GM12878 (cell line): ENCODE measurements around the gene TMCC3. TPM values are rescaled to one million over a fixed set of nuclear protein-coding genes. Genes with fewer than 3 reads are reported as not detected.
A peak's percentile ranks its signal among the peaks of the same experiment; 100 is the strongest.

Source experiments
- ATAC-seq: fragments of 200-7000 bp; cut with Tn5 transposase; 3 replicates; pipeline ENCODE4 v1.9.1; 2020; ENCODE audit warnings: mild to moderate bottlenecking, moderate library complexity
- BruUV-seq: library from RNA; stranded (reverse); fragments of 400-500 nt; replicated peaks from 2 replicates; lab custom pipeline; 2021; lab: Mats Ljungman, UMichigan
- CTCF ChIA-PET: fragments of 300-600 bp; sonication (Branson Sonifier 250); formaldehyde crosslinking; extraction: SDS; loops from one replicate; lab custom pipeline; 2021; ENCODE audit warnings: inconsistent platforms; lab: Yijun Ruan, JAX
- POLR2A ChIA-PET: fragments of 350-600 bp; formaldehyde crosslinking; extraction: SDS; loops from one replicate; lab custom pipeline; 2021; ENCODE audit warnings: inconsistent platforms; lab: Charles Lee
- RAD21 ChIA-PET: fragments of 300-600 bp; sonication (Branson Sonifier 250); formaldehyde crosslinking; loops from one replicate; lab custom pipeline; 2023; ENCODE audit warnings: antibody characterized with exemption; ENCODE audit not compliant: unreplicated experiment; lab: Charles Lee
- SMC1A ChIA-PET: fragments of 300-600 bp; sonication (Branson Sonifier 250); formaldehyde crosslinking; loops from one replicate; lab custom pipeline; 2023; ENCODE audit not compliant: unreplicated experiment, uncharacterized antibody; lab: Charles Lee
- DNase-seq: peaks from one replicate; pipeline ENCODE4 v3.0.0-alpha.2; 2011; ENCODE audit warnings: low read depth, low spot score
- FAIRE-seq: peaks from 3 replicates; lab custom pipeline; 2011; peaks lifted over from hg19 to GRCh38; lab: Jason Lieb, UNC
- H2AFZ ChIP-seq: 2 replicates; pipeline ENCODE4 v1.6.0; 2011; ENCODE audit warnings: low read depth, low read length, control low read depth; ENCODE audit not compliant: control insufficient read depth
- H3K27ac ChIP-seq: 2 replicates; pipeline ENCODE4 v1.5.1; 2011; ENCODE audit warnings: control low read depth; ENCODE audit not compliant: control insufficient read depth, insufficient read depth
- H3K27me3 ChIP-seq, 2 experiments: replicated peaks in 1 of 2; 2 replicates each; pipeline versions ENCODE4 v1.6.0 to v1.6.1; 2011; ENCODE audit warnings: low read length in 1 of 2; ENCODE audit not compliant: control insufficient read depth in 2 of 2, insufficient read depth in 2 of 2
- H3K36me3 ChIP-seq, 2 experiments: 2 replicates each; pipeline ENCODE4 v1.5.1; 2011; ENCODE audit warnings: low read length in 1 of 2; ENCODE audit not compliant: control insufficient read depth in 2 of 2, insufficient read depth in 2 of 2
- H3K4me1 ChIP-seq: 2 replicates; pipeline ENCODE4 v1.6.1; 2011; ENCODE audit warnings: mild to moderate bottlenecking, low read length, moderate library complexity, mixed read lengths; ENCODE audit not compliant: control insufficient read depth, insufficient read depth
- H3K4me2 ChIP-seq: 2 replicates; pipeline ENCODE4 v1.6.0; 2011; ENCODE audit warnings: control low read depth; ENCODE audit not compliant: control insufficient read depth, insufficient read depth
- H3K4me3 ChIP-seq: fragments of 200-600 bp; sonication (generic); 2 replicates; pipeline ENCODE4 v1.5.1; 2016
- H3K79me2 ChIP-seq: 2 replicates; pipeline ENCODE4 v1.6.0; 2011; ENCODE audit warnings: low read length; ENCODE audit not compliant: control insufficient read depth, insufficient read depth
- H3K9ac ChIP-seq: 2 replicates; pipeline ENCODE4 v1.8.0; 2011; ENCODE audit warnings: low read length, control low read depth, mixed read lengths; ENCODE audit not compliant: control insufficient read depth, insufficient read depth
- H3K9me3 ChIP-seq: replicated peaks from 3 replicates; pipeline ENCODE4 v1.5.1; 2011; ENCODE audit warnings: mild to moderate bottlenecking, low read length; ENCODE audit not compliant: control insufficient read depth, insufficient read depth
- H4K20me1 ChIP-seq: 2 replicates; pipeline ENCODE4 v1.6.0; 2011; ENCODE audit not compliant: control insufficient read depth, insufficient read depth
- CHD2 ChIP-seq: IDR thresholded peaks from 2 replicates; pipeline ENCODE4 v1.6.1; 2011; ENCODE audit warnings: low read depth, low read length, improper control_type of control experiment, borderline replicate concordance
- EZH2 ChIP-seq: IDR thresholded peaks from 2 replicates; pipeline ENCODE4 v1.6.1; 2012; ENCODE audit warnings: low read depth, mild to moderate bottlenecking, control low read depth, inconsistent platforms, low read length, borderline replicate concordance; ENCODE audit not compliant: control insufficient read depth
- JUNB ChIP-seq: IDR thresholded peaks from 2 replicates; pipeline ENCODE4 v1.6.1; 2016; ENCODE audit warnings: antibody characterized with exemption, mild to moderate bottlenecking
- NFXL1 ChIP-seq: fragments of 450-650 bp; IDR thresholded peaks from 2 replicates; pipeline ENCODE4 v1.6.1; 2017; ENCODE audit warnings: antibody characterized with exemption, mild to moderate bottlenecking, borderline replicate concordance
- RBBP5 ChIP-seq: fragments of 200-600 bp; sonication (generic); conservative IDR thresholded peaks from 2 replicates; pipeline ENCODE4 v1.6.1; 2016
- RCOR1 ChIP-seq: conservative IDR thresholded peaks from 2 replicates; pipeline ENCODE4 v1.6.1; 2012; ENCODE audit warnings: low read depth, low read length, improper control_type of control experiment
- SIX5 ChIP-seq: IDR thresholded peaks from 2 replicates; pipeline ENCODE4 v1.6.1; 2011; ENCODE audit warnings: mild to moderate bottlenecking, low read depth, low read length, moderate library complexity; ENCODE audit not compliant: severe bottlenecking
- SREBF2 ChIP-seq: IDR thresholded peaks from 2 replicates; pipeline ENCODE4 v1.6.1; 2012; ENCODE audit warnings: mild to moderate bottlenecking, low read length
- TARDBP ChIP-seq: IDR thresholded peaks from 2 replicates; pipeline ENCODE4 v1.6.1; 2016; ENCODE audit warnings: borderline replicate concordance
- ZBED1 ChIP-seq: IDR thresholded peaks from 2 replicates; pipeline ENCODE4 v1.6.1; 2016; ENCODE audit warnings: borderline replicate concordance
- ZNF217 ChIP-seq: fragments of 450-650 bp; IDR thresholded peaks from 2 replicates; pipeline ENCODE4 v1.6.1; 2017; ENCODE audit warnings: antibody characterized with exemption, mild to moderate bottlenecking
- WGBS: methylation state at CpG from one replicate; pipeline ENCODE4 v1.1.6; 2016; ENCODE audit warnings: low lambda C conversion rate; ENCODE audit not compliant: insufficient replicate concordance, insufficient coverage; ENCODE audit errors: missing lambda C conversion rate; 5-methylcytosine and 5-hydroxymethylcytosine counted together
- in situ Hi-C: fragments of 300-500 bp; cut with MboI; formaldehyde crosslinking; loops from 9 replicates; pipeline ENCODE4 v1.14.3; 2018; ENCODE audit warnings: mixed read lengths
- intact Hi-C: fragments of 100-400 bp; cut with micrococcal nuclease; formaldehyde crosslinking; loops from one replicate; pipeline ENCODE4 v1.14.2; 2022; ENCODE audit not compliant: unreplicated experiment
- polyA plus RNA-seq, 11 experiments: library from polyadenylated mRNA; depleted of rRNA in 4 of 11; unstranded in 6 of 11; stranded (reverse) in 5 of 11; fragments of >200 nt; fragmentation: Nextera tagmentation in 4 of 11; fragmentation: Illumina TruSeq in 1 of 11; extraction: Ambion mirVana in 4 of 11; extraction: Trizol in 1 of 11; gene quantifications; 1 replicate in 1 of 11; 2 replicates in 10 of 11; pipeline versions ENCODE4 v1.2.1 to v1.2.3, GENCODE V29; 2011 to 2016; ENCODE audit warnings: inconsistent platforms in 2 of 11, missing spikeins in 2 of 11, low read depth in 1 of 11
- total RNA-seq, 4 experiments: library from RNA; depleted of rRNA in 3 of 4; stranded (reverse); fragments of >200 nt in 3 of 4; fragmentation: Illumina TruSeq in 1 of 4; extraction: Trizol in 1 of 4; gene quantifications; 2 replicates each; pipeline versions ENCODE4 v1.2.1 to v1.2.3, GENCODE V29; 2013 to 2021
- TF ChIP-seq, protein P1 (sequence below): fragments of 450-650 bp; IDR thresholded peaks from 2 replicates; pipeline ENCODE4 v1.6.1; 2017; ENCODE audit warnings: mild to moderate bottlenecking, low read depth, inconsistent platforms; ENCODE audit not compliant: poor library complexity, severe bottlenecking

TMCC3 gene
- total and polyA plus RNA-seq, 10 of the 15 experiments (the other 5 are each of a cell fraction or from before 2014, with no cell fraction given), result 5.8 to 29.8 (median 12.6) TPM

DNA sequence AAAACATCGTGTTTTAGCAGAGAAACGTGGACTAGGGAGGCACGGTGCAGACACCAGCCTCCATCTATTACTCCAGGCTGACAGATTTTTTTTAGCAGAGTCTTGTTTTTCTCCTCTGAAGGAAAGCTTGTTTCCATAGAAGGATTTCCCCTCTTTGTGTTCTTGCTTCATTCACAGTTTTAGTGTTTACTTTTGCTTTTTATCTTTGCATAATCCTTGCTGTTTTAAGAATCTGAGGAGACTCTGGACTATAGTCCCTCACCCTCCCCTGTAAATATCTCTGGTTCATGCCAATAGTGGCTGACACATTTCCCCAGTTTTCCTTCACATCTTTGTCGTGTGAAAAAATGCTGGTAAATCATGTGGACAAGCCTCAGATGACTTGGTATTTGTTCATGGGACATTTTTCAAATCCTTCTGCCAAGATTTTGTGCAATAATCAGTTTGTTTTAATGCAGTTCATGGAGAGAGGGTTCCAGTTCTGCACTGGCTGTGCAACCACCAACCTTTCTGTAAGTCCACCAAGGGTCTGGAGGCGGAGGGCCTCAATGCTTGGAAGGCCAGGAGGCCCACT is 39.9 kb upstream of the TMCC3 start:
- 79% methylated on average over 5 of the region's 5 CpGs for WGBS
- CTCF ChIA-PET, result no interaction called here

GRCh38 chr12:94689646-94690036 is 39.3 kb upstream of the TMCC3 start:
- BruUV-seq, result no TSS peak
- ATAC-seq (no peak), DNase-seq (no peak), FAIRE-seq (no peak)
- Histone ChIP-seq H4K20me1 (no peaks in the 10 kb centered on the region), H3K27me3 (no peaks in the 10 kb centered on the region), H3K79me2 (peaks cover 15% of the 10 kb centered on the region), H3K27ac (0 out of 2 replicates have a peak overlapping the region, but pooled peaks have one; percentile 9), H3K9me3 (peaks cover 3% of the 10 kb centered on the region; the same call in 2 of the 3 replicates), H3K4me1 (peaks cover 11% of the 10 kb centered on the region), H2AFZ (no peak overlapping the region), H3K4me2 (0 out of 2 replicates have a peak overlapping the region, but pooled peaks have one; percentile 18), H3K9ac (no peak overlapping the region), H3K36me3 (peaks cover 0 to 4% of the 10 kb centered on the region in 2 experiments; a peak in 1 of 4 replicates), H3K4me3 (no peak overlapping the region)
- WGBS, result 74% methylated on average over 9 of the region's 9 CpGs
- ChIA-PET POLR2A (interaction anchor here (1.0 to 1.2 kb wide), 2 partner anchors 16 to 29 kb away, joined by 3 to 5 read pairs; no protein-coding TSS in a partner anchor), CTCF (no interaction called here), SMC1A (interaction anchor here (0.7 to 1.9 kb wide), 7 partner anchors 8 to 185 kb away, joined by 3 to 6 read pairs (median 3); no protein-coding TSS in a partner anchor), RAD21 (interaction anchor here (0.6 to 2.2 kb wide), 4 partner anchors 13 to 68 kb away, joined by 3 to 6 read pairs (median 4); no protein-coding TSS in a partner anchor)
- intact Hi-C loops (no loop called here), in situ Hi-C loops (no loop called here)
- TF ChIP-seq EZH2 (no peak), TARDBP (no peak), CHD2 (no peak), RCOR1 (no peak), NFXL1 (no peak), ZNF217 (no peak), ZBED1 (no peak), SIX5 (no peak)
- TF ChIP-seq, protein P1, sequence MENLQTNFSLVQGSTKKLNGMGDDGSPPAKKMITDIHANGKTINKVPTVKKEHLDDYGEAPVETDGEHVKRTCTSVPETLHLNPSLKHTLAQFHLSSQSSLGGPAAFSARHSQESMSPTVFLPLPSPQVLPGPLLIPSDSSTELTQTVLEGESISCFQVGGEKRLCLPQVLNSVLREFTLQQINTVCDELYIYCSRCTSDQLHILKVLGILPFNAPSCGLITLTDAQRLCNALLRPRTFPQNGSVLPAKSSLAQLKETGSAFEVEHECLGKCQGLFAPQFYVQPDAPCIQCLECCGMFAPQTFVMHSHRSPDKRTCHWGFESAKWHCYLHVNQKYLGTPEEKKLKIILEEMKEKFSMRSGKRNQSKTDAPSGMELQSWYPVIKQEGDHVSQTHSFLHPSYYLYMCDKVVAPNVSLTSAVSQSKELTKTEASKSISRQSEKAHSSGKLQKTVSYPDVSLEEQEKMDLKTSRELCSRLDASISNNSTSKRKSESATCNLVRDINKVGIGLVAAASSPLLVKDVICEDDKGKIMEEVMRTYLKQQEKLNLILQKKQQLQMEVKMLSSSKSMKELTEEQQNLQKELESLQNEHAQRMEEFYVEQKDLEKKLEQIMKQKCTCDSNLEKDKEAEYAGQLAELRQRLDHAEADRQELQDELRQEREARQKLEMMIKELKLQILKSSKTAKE, result no peak

More for the DNA sequence above, 39.9 kb upstream of the TMCC3 start:
- Histone ChIP-seq H3K27me3 (no peaks in the 10 kb centered on the region), H3K4me3 (no peak overlapping the region), H4K20me1 (no peaks in the 10 kb centered on the region), H3K79me2 (peaks cover 15% of the 10 kb centered on the region), H3K27ac (no peak overlapping the region), H2AFZ (no peak overlapping the region), H3K9me3 (peaks cover 3% of the 10 kb centered on the region; the same call in 2 of the 3 replicates), H3K4me2 (peak overlapping the region; percentile 14; the same call in 1 of the 2 replicates), H3K4me1 (peaks cover 11% of the 10 kb centered on the region)
- intact Hi-C loops, result no loop called here
- FAIRE-seq, result no peak
- BruUV-seq, result no TSS peak
- ChIA-PET RAD21 (interaction anchor here (1.3 to 2.2 kb wide), 3 partner anchors 13 to 69 kb away, joined by 3 to 6 read pairs (median 4); no protein-coding TSS in a partner anchor), POLR2A (interaction anchor here (0.6 kb wide), 1 partner anchor 180 kb away, joined by 6 read pairs; no protein-coding TSS in a partner anchor), SMC1A (interaction anchor here (1.1 to 1.9 kb wide), 5 partner anchors 12 to 184 kb away, joined by 3 to 6 read pairs (median 3); no protein-coding TSS in a partner anchor)
- DNase-seq, result no peak
- ATAC-seq, result no peak
- TF ChIP-seq SREBF2 (no peak), RBBP5 (no peak), JUNB (no peak)
- TF ChIP-seq, all 136 proteins: peak for 0
- H3K36me3 ChIP-seq, result peaks cover 0 to 6% of the 10 kb centered on the region in 2 experiments; a peak in 1 of 4 replicates
- in situ Hi-C loops, result no loop called here
- no peak overlapping the region for H3K9ac ChIP-seq
